ENCODE results near the gene NRG2. TPM values are rescaled to one million over a fixed set of nuclear protein-coding genes. Genes with fewer than 3 reads are reported as not detected.
A peak's percentile ranks its signal among the peaks of the same experiment; 100 is the strongest.

NRG2 gene
- total and polyA plus RNA-seq, 7 donors, result 0.42 to 19.6 (median 3.5) TPM

- Histone ChIP-seq H3K27ac (no peak overlapping the region), H3K4me3 (no peak overlapping the region), H3K9me3 (no peaks in the 10 kb centered on the region), H3K4me1 (no peaks in the 10 kb centered on the region), H3K36me3 (ENCODE audit: insufficient read depth in 1 of 2, low read depth in 1 of 2) (no peaks in the 10 kb centered on the region), H3K27me3 (ENCODE audit: insufficient read depth in 3 of 3, low read length in 2 of 3) (peaks cover 0 to 1% (median 0%) of the 10 kb centered on the region in 3 donors)
- DNase-seq (peak in 1 of 2 donors; percentile 42), ATAC-seq (no peak)
- intact Hi-C loops (cut with DNase I), result no loop called here
- no peak for TF ChIP-seq CTCF (IDR thresholded peaks at IDR 0.05)
- 87 to 92% (median 89%) methylated on average over 8 of the region's 8 CpGs for WGBS, 3 donors
Measured at GRCh38 chr5:139810341-139811273, 232.5 kb downstream of the NRG2 start.

GRCh38 chr5:139809331-139809810 lies 233.7 kb downstream of the NRG2 start:
- Histone ChIP-seq H3K9me3 (no peaks in the 10 kb centered on the region), H3K27ac (no peak overlapping the region), H3K27me3 (ENCODE audit: insufficient read depth in 3 of 3, low read length in 2 of 3) (peaks cover 0 to 1% (median 0%) of the 10 kb centered on the region in 3 donors), H3K4me1 (no peaks in the 10 kb centered on the region), H3K4me3 (no peak overlapping the region), H3K36me3 (ENCODE audit: insufficient read depth in 1 of 2, low read depth in 1 of 2) (no peaks in the 10 kb centered on the region)
- intact Hi-C loops (cut with DNase I), result no loop called here
- 96 to 99% (median 97%) methylated on average over 11 of the region's 11 CpGs for WGBS, 3 donors
- no peak for TF ChIP-seq CTCF (IDR thresholded peaks at IDR 0.05)
- peak in 1 of 2 donors; percentile 37 for DNase-seq
- no peak for ATAC-seq

GRCh38 chr5:139808481-139809330 lies 234.4 kb downstream of the NRG2 start:
- intact Hi-C loops (cut with DNase I), result no loop called here
- ATAC-seq, result peak in 3 of 4 donors; percentile 23 to 65 (median 28)

GRCh38 chr5:139807647-139808030 lies 235.5 kb downstream of the NRG2 start:
- no peaks in the 10 kb centered on the region for H3K36me3 ChIP-seq (ENCODE audit: insufficient read depth in 1 of 2, low read depth in 1 of 2)
- peaks cover 0 to 1% (median 0%) of the 10 kb centered on the region in 3 donors for H3K27me3 ChIP-seq (ENCODE audit: insufficient read depth in 3 of 3, low read length in 2 of 3)
- no peak for TF ChIP-seq CTCF (IDR thresholded peaks at IDR 0.05)
- no peak overlapping the region for H3K27ac ChIP-seq
- ATAC-seq (no peak), DNase-seq (peak in 1 of 2 donors; percentile 2)
- intact Hi-C loops (cut with DNase I), result no loop called here
- no peaks in the 10 kb centered on the region for H3K4me1 ChIP-seq
- no peaks in the 10 kb centered on the region for H3K9me3 ChIP-seq
- no peak overlapping the region for H3K4me3 ChIP-seq
- WGBS, 3 donors, result 84 to 87% (median 86%) methylated on average over 6 of the region's 6 CpGs

More at GRCh38 chr5:139808481-139809330, 234.4 kb downstream of the NRG2 start:
- peak in 1 of 2 donors; percentile 53 for DNase-seq
- Histone ChIP-seq H3K4me3 (no peak overlapping the region), H3K4me1 (no peaks in the 10 kb centered on the region), H3K27ac (no peak overlapping the region), H3K9me3 (no peaks in the 10 kb centered on the region), H3K27me3 (ENCODE audit: insufficient read depth in 3 of 3, low read length in 2 of 3) (peaks cover 0 to 1% (median 0%) of the 10 kb centered on the region in 3 donors), H3K36me3 (ENCODE audit: insufficient read depth in 1 of 2, low read depth in 1 of 2) (no peaks in the 10 kb centered on the region)
- no peak for TF ChIP-seq CTCF (IDR thresholded peaks at IDR 0.05)
- 45 to 56% (median 46%) methylated on average over 18 to 19 of the region's 19 CpGs for WGBS, 3 donors

Data from psoas muscle (tissue), 8 donors.